DND-41 (cell line): ENCODE data around the gene UQCC2.

ENCODE experiments used
- ATAC-seq: fragments of 200-7000 bp; cut with Tn5 transposase; 3 replicates; pipeline ENCODE4 v1.9.1; 2021; ENCODE audit warnings: low read depth; ENCODE audit not compliant: insufficient read depth
- DNase-seq: peaks from one replicate; pipeline ENCODE4 v3.0.0-alpha.2; 2020
- H2AFZ ChIP-seq: 2 replicates; pipeline ENCODE4 v1.6.0; 2012; ENCODE audit warnings: low read depth, low read length
- H3K27ac ChIP-seq: 2 replicates; pipeline ENCODE4 v1.5.1; 2012; ENCODE audit warnings: low read length, inconsistent platforms
- H3K27me3 ChIP-seq: fragments of 200-600 bp; sonication (generic); 2 replicates; pipeline ENCODE4 v1.6.0; 2012; ENCODE audit warnings: low read length, mild to moderate bottlenecking, inconsistent platforms; ENCODE audit not compliant: insufficient read depth, poor library complexity
- H3K36me3 ChIP-seq: 2 replicates; pipeline ENCODE4 v1.5.1; 2012; ENCODE audit warnings: low read length, inconsistent platforms; ENCODE audit not compliant: insufficient read depth
- H3K4me1 ChIP-seq: 2 replicates; pipeline ENCODE4 v1.5.1; 2012; ENCODE audit warnings: mild to moderate bottlenecking, low read length; ENCODE audit not compliant: insufficient read depth
- H3K4me2 ChIP-seq: 2 replicates; pipeline ENCODE4 v1.6.0; 2012; ENCODE audit warnings: mild to moderate bottlenecking, moderate library complexity, low read length, inconsistent platforms; ENCODE audit not compliant: insufficient read depth
- H3K4me3 ChIP-seq, 2 experiments: fragments of 200-600 bp in 1 of 2; shearing (Covaris generic) in 1 of 2; 2 replicates each; pipeline ENCODE4 v1.5.1; 2012 to 2016; ENCODE audit warnings: inconsistent platforms in 2 of 2, low read length in 2 of 2, mild to moderate bottlenecking in 2 of 2, low read depth in 1 of 2, moderate library complexity in 1 of 2
- H3K79me2 ChIP-seq: 2 replicates; pipeline ENCODE4 v1.6.0; 2012; ENCODE audit warnings: low read length, inconsistent platforms; ENCODE audit not compliant: insufficient read depth
- H3K9ac ChIP-seq: 2 replicates; pipeline ENCODE4 v1.6.0; 2012; ENCODE audit warnings: low read depth, mild to moderate bottlenecking, inconsistent platforms, low read length, moderate library complexity
- H3K9me3 ChIP-seq: 2 replicates; pipeline ENCODE4 v1.5.1; 2012; ENCODE audit warnings: low read length, moderate library complexity, mild to moderate bottlenecking, inconsistent platforms; ENCODE audit not compliant: insufficient read depth, severe bottlenecking
- H4K20me1 ChIP-seq: 2 replicates; pipeline ENCODE4 v1.6.0; 2012; ENCODE audit warnings: low read length; ENCODE audit not compliant: insufficient read depth
- CTCF ChIP-seq: IDR thresholded peaks from 2 replicates; pipeline ENCODE4 v1.5.1; 2012; ENCODE audit warnings: borderline replicate concordance, low read length, moderate library complexity, mild to moderate bottlenecking; ENCODE audit not compliant: poor library complexity, severe bottlenecking; ENCODE audit errors: extremely low read depth
- EZH2 ChIP-seq: IDR thresholded peaks from 3 replicates; pipeline ENCODE4 v1.6.1; 2012; ENCODE audit warnings: borderline replicate concordance, low read depth, mild to moderate bottlenecking, moderate library complexity, low read length, inconsistent platforms; ENCODE audit not compliant: severe bottlenecking

The UQCC2 gene

GRCh38 chr6:33717934-33718455, 6.5 kb upstream of the UQCC2 start:
- H4K20me1 ChIP-seq: no peaks in the 10 kb centered on the region
- no peak overlapping the region for H3K27ac ChIP-seq
- H3K4me1 ChIP-seq: no peaks in the 10 kb centered on the region
- TF ChIP-seq EZH2 (no peak), CTCF (no peak)
- H3K4me3 ChIP-seq: no peak overlapping the region
- no peak overlapping the region for H3K9ac ChIP-seq
- H3K27me3 ChIP-seq: peaks cover 7% of the 10 kb centered on the region
- H3K9me3 ChIP-seq: no peaks in the 10 kb centered on the region
- ATAC-seq: no peak
- H2AFZ ChIP-seq: no peak overlapping the region
- no peak overlapping the region for H3K4me2 ChIP-seq
- DNase-seq: no peak
- H3K36me3 ChIP-seq: no peaks in the 10 kb centered on the region
- no peaks in the 10 kb centered on the region for H3K79me2 ChIP-seq

- no peak overlapping the region for H3K4me3 ChIP-seq
- peaks cover 3% of the 10 kb centered on the region for H3K4me1 ChIP-seq
- no peak overlapping the region for H3K27ac ChIP-seq
- TF ChIP-seq EZH2: no peak
- no peak for TF ChIP-seq CTCF
- peaks cover 5% of the 10 kb centered on the region for H3K27me3 ChIP-seq
- DNase-seq: no peak
- no peaks in the 10 kb centered on the region for H4K20me1 ChIP-seq
- no peak overlapping the region for H2AFZ ChIP-seq
- no peak overlapping the region for H3K9ac ChIP-seq
- no peak overlapping the region for H3K4me2 ChIP-seq
- H3K79me2 ChIP-seq: no peaks in the 10 kb centered on the region
- no peak for ATAC-seq
- no peaks in the 10 kb centered on the region for H3K36me3 ChIP-seq
- no peaks in the 10 kb centered on the region for H3K9me3 ChIP-seq
Observed at GRCh38 chr6:33716890-33717632, 5.6 kb upstream of the UQCC2 start.

GRCh38 chr6:33716379-33716778, 4.9 kb upstream of the UQCC2 start:
- Histone ChIP-seq H2AFZ (no peak overlapping the region), H3K9me3 (no peaks in the 10 kb centered on the region), H3K9ac (no peak overlapping the region), H4K20me1 (no peaks in the 10 kb centered on the region), H3K27me3 (no peaks in the 10 kb centered on the region), H3K27ac (no peak overlapping the region), H3K4me2 (no peak overlapping the region), H3K36me3 (no peaks in the 10 kb centered on the region), H3K4me1 (peaks cover 7% of the 10 kb centered on the region), H3K4me3 (no peak overlapping the region), H3K79me2 (no peaks in the 10 kb centered on the region)
- no peak for DNase-seq
- ATAC-seq: no peak
- TF ChIP-seq CTCF (no peak), EZH2 (no peak)
